ENCODE measurements around the gene SMIM28.
"Not testable (repeated sequence)": the region's sequence is repeated elsewhere in the genome, so short reads cannot be mapped to it uniquely, and the experiment has no call there.

Gene SMIM28

DNA sequence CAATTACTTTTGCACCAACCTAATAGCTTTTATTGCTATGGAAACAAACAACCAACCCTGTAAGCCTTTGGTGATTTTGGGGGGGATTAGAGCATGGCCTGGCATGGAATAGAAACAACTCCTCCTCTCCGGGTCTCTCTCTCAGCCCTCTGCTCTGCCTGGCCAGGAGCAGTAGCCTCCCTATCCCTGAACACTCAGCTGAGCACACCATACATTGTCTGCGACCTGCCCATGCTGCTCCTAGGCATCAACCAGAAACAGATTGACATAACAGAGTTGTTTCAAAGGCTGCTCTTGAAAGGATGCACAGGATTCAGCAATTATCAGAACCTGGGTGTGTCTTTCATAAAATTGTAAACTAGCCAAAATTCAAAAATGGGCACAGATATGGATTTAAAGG is 29.8 kb upstream of the SMIM28 start:
- peak; percentile 25 for FAIRE-seq
- DNase-seq (ENCODE audit: insufficient read length, low spot score), result no peak
- TF ChIP-seq, protein P1, sequence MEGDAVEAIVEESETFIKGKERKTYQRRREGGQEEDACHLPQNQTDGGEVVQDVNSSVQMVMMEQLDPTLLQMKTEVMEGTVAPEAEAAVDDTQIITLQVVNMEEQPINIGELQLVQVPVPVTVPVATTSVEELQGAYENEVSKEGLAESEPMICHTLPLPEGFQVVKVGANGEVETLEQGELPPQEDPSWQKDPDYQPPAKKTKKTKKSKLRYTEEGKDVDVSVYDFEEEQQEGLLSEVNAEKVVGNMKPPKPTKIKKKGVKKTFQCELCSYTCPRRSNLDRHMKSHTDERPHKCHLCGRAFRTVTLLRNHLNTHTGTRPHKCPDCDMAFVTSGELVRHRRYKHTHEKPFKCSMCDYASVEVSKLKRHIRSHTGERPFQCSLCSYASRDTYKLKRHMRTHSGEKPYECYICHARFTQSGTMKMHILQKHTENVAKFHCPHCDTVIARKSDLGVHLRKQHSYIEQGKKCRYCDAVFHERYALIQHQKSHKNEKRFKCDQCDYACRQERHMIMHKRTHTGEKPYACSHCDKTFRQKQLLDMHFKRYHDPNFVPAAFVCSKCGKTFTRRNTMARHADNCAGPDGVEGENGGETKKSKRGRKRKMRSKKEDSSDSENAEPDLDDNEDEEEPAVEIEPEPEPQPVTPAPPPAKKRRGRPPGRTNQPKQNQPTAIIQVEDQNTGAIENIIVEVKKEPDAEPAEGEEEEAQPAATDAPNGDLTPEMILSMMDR (IDR thresholded peaks at IDR 0.05; ENCODE audit: insufficient read depth, missing control alignments), result no peak

DNA sequence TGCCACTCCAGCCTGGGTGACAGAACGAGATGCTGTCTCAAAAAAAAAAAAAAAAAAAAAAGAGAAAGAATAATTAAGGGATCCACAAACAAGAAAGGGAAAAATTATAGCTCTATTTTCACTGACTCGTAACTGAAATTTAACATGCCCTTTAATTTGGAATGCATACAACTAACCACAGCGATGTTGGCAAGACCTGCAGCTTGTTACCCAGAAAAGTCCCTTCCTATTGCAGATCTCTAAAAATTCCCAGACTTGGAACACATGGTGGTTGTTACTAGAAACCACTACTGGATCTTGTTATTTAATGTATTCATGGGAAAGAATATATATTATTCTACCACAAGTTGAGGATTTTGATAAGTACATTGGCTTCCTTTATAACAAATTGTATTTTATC is 27.8 kb upstream of the SMIM28 start:
- FAIRE-seq, result no peak
- no peak for DNase-seq (ENCODE audit: insufficient read length, low spot score)
- TF ChIP-seq, protein P1 (IDR thresholded peaks at IDR 0.05; ENCODE audit: insufficient read depth, missing control alignments), result no peak

DNA sequence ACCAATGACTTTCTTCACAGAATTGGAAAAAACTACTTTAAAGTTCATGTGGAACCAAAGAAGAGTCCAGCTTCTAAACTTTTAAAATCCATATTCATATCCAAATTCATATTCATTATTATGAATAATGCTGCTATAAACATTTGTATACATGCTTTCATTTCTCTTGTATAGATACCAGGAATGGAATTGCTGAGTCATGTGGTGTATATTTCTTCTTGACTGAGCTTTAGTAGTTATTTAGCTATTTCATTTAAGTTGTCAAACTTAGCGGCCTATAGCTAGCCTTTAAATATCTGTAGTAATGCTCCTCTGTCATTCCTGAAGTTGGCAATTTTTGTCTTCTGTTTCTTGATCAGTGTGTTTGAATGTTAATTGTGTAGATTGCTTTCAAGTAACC is 19.8 kb upstream of the SMIM28 start:
- TF ChIP-seq, protein P1 (IDR thresholded peaks at IDR 0.05; ENCODE audit: insufficient read depth, missing control alignments), result no peak
- no peak for DNase-seq (ENCODE audit: insufficient read length, low spot score)
- FAIRE-seq, result no peak

DNA sequence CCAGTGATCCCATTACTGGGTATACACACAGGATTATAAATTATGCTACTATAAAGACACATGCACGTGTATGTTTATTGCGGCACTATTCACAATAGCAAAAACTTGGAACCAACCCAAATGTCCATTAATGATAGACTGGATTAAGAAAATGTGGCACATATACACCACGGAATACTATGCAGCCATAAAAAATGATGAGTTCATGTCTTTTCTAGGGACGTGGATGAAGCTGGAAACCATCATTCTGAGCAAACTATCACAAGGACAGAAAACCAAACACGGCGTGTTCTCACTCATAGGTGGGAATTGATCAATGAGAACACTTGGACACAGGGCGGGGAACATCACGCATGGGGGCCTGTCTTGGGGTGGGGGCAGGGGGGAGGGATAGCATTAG is 9.0 kb upstream of the SMIM28 start:
- FAIRE-seq; DNase-seq (ENCODE audit: insufficient read length, low spot score): not testable (repeated sequence)

DNA sequence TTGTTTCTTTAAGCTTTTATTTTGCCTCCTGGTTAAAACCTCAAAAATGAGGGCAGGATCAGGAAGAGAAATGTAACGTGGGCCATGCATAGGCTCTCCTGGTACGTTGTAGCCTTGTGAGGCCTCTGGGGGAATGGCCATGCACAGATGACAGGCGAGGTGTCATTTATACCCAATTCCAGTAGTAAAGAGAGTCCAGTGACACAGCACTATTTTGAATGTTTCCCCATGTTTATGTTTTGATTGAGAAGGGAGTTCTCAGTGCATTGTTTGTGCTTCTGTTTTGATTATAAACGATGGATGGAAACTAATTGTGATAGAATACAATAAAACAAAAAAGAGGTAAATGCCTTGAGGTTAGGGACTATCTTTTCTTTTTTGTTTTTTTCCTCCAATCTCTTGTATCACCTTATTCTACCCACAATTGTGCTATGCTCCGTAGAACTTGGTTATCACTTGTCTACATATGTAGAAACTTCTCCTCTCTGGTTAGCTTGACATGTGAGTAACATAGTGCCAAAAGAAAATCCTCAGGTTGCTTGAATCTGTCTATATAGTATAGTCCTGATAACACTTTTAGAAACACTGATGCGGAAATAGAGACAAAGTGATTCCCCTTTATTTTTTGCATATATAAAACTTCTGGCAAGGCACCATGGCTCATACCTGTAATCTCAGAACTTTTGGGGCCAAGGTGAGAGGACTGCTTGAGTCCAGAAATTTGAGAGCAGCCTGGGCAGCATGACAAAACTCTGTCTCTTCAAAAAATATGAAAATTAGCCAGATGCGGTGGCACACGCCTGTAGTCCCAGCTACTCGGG is 6.9 kb upstream of the SMIM28 start:
- FAIRE-seq (no peak), DNase-seq (ENCODE audit: insufficient read length, low spot score) (no peak)
- TF ChIP-seq, protein P1 (IDR thresholded peaks at IDR 0.05; ENCODE audit: insufficient read depth, missing control alignments), result no peak

DNA sequence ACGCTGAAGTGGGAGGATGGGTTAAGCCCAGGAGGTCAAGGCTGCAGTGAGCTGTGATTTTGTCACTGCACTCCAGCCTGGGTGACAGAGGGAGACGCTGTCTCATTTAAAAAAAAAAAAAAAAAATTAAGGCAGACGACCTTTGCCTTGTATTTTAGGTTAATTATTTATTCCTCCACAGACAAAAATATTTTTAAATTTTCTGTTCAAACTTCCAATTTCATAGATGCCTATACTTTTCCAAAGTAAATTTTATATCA is 6.3 kb upstream of the SMIM28 start:
- TF ChIP-seq, protein P1 (IDR thresholded peaks at IDR 0.05; ENCODE audit: insufficient read depth, missing control alignments), result no peak
- no peak for DNase-seq (ENCODE audit: insufficient read length, low spot score)
- FAIRE-seq, result no peak

DNA sequence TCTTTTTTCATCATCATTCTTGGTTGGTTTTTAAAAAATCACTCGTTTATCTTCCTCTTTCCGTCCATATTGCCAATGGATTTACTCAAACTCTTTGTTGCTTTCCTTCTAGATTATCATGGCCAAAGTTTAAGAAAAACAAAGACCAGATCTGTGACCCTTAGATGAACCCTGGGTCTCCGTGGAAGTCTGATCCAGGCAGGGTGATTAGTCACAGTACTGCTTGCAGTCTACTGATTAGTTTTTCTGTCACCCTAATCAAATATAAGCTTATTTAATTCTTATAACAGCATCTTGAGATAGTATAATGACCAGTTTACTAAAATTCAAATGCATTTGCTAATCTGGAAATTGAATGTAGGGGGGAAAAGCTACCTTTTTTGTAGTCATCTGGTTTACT is 6.0 kb upstream of the SMIM28 start:
- DNase-seq (ENCODE audit: insufficient read length, low spot score), result no peak
- no peak for FAIRE-seq
- TF ChIP-seq, protein P1 (IDR thresholded peaks at IDR 0.05; ENCODE audit: insufficient read depth, missing control alignments), result no peak
